Measurements from ENCODE around the gene CALN1. TPM values are rescaled to one million over a fixed set of nuclear protein-coding genes. Genes with fewer than 3 reads are reported as not detected.

The CALN1 gene
- polyA plus RNA-seq, 3 donors, result under 0.01 TPM; not detected in 2

DNA sequence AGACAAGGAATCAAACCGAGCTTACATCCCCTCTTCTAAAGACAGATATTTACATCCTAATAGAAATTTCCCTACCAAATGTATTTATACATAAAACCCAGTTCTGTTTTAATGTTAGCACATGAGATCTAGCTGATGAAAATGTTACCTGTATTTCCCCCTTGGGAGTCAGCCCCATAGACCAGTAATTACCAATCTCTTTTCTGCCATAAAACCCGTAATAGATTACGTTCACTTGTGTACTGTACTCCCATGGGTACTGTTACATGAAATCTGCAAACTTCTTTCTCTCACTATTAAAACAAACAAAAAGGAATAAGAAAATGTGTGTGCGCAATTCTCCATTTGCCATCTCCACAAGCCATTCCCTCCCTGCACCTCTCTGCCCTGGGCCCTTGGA lies 450.9 kb downstream of the CALN1 start:
- H3K9me3 Mint-ChIP-seq, result peaks cover 0 to 3% (median 0%) of the 10 kb centered on the region in 7 donors
- no peak overlapping the region for H3K9ac ChIP-seq (ENCODE audit: insufficient read depth, low read length, poor library complexity, severe bottlenecking)
- WGBS (ENCODE audit: insufficient coverage), result 95% methylated on average over 4 of the region's 4 CpGs

DNA sequence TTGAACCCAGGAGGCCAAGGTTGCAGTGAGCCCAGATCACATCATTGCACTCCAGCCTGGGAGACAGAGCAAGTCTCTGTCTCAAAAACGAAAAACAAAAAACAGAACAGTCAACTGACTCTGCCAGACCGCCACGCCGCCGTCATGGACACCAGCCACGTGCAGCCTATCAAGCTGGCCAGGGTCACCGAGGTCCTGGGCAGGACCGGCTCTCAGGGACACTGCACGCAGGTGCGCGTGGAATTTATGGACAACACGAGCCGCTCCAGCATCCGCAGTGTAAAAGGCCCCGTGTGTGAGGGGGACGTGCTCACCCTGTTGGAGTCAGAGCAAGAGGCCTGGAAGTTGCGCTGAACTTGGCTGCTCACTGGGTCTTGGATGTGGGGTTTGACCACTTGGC lies 470.0 kb downstream of the CALN1 start:
- Histone ChIP-seq H3K36me3 (replicated peaks in 1 of 2; ENCODE audit: control insufficient read depth in 1 of 2, insufficient read depth in 2 of 2, low read length in 2 of 2) (no peaks in the 10 kb centered on the region), H3K27ac (ENCODE audit: low read depth in 1 of 2, low read length in 2 of 2) (no peak overlapping the region), H4K20me1 (ENCODE audit: insufficient read depth, low read length) (no peaks in the 10 kb centered on the region), H3K79me2 (ENCODE audit: insufficient read depth, low read length) (no peaks in the 10 kb centered on the region), H3K9ac (ENCODE audit: insufficient read depth, low read length, poor library complexity, severe bottlenecking) (no peak overlapping the region), H3K4me3 (replicated peaks in 1 of 3; ENCODE audit: low read depth in 2 of 3, low read length in 3 of 3) (no peak overlapping the region), H3K4me2 (replicated peaks; ENCODE audit: extremely low read depth, low read length, poor library complexity, severe bottlenecking) (no peak overlapping the region), H2AFZ (ENCODE audit: insufficient read depth, low read depth, low read length, poor library complexity, severe bottlenecking) (no peak overlapping the region), H3K27me3 (ENCODE audit: control insufficient read depth in 2 of 2, insufficient read depth in 2 of 2, low read length in 2 of 2) (no peaks in the 10 kb centered on the region), H3K9me3 (replicated peaks in 1 of 2; ENCODE audit: control insufficient read depth in 1 of 2, insufficient read depth in 1 of 2, low read length in 2 of 2) (peaks cover 0 to 3% of the 10 kb centered on the region in 2 donors), H3K4me1 (ENCODE audit: control insufficient read depth in 1 of 2, insufficient read depth in 2 of 2, low read length in 2 of 2) (no peaks in the 10 kb centered on the region)
- intact Hi-C loops (cut with micrococcal nuclease), result no loop called here
- Mint-ChIP-seq H3K4me1 (no peaks in the 10 kb centered on the region), H3K27ac (no peak overlapping the region), H3K4me3 (no peak overlapping the region), H3K36me3 (no peaks in the 10 kb centered on the region), H3K9me3 (peaks cover 0 to 9% (median 1%) of the 10 kb centered on the region in 7 donors), H3K27me3 (ENCODE audit: low read depth in 3 of 3) (peaks cover 0 to 1% (median 0%) of the 10 kb centered on the region in 3 donors)
- DNase-seq, result no peak
- TF ChIP-seq, protein P1, sequence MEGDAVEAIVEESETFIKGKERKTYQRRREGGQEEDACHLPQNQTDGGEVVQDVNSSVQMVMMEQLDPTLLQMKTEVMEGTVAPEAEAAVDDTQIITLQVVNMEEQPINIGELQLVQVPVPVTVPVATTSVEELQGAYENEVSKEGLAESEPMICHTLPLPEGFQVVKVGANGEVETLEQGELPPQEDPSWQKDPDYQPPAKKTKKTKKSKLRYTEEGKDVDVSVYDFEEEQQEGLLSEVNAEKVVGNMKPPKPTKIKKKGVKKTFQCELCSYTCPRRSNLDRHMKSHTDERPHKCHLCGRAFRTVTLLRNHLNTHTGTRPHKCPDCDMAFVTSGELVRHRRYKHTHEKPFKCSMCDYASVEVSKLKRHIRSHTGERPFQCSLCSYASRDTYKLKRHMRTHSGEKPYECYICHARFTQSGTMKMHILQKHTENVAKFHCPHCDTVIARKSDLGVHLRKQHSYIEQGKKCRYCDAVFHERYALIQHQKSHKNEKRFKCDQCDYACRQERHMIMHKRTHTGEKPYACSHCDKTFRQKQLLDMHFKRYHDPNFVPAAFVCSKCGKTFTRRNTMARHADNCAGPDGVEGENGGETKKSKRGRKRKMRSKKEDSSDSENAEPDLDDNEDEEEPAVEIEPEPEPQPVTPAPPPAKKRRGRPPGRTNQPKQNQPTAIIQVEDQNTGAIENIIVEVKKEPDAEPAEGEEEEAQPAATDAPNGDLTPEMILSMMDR (IDR thresholded peaks at IDR 0.05), result no peak
- 98% methylated on average over 17 of the region's 17 CpGs for WGBS (ENCODE audit: insufficient coverage)

More for the DNA sequence above, 450.9 kb downstream of the CALN1 start:
- H3K27me3 Mint-ChIP-seq (ENCODE audit: low read depth in 3 of 3), result peaks cover 0 to 6% (median 0%) of the 10 kb centered on the region in 3 donors
- H3K27ac Mint-ChIP-seq, result no peak overlapping the region
- H2AFZ ChIP-seq (ENCODE audit: insufficient read depth, low read depth, low read length, poor library complexity, severe bottlenecking), result no peak overlapping the region
- H4K20me1 ChIP-seq (ENCODE audit: insufficient read depth, low read length), result no peaks in the 10 kb centered on the region
- H3K4me3 ChIP-seq (replicated peaks in 1 of 3; ENCODE audit: low read depth in 2 of 3, low read length in 3 of 3), result no peak overlapping the region
- no peak overlapping the region for H3K27ac ChIP-seq (ENCODE audit: low read depth in 1 of 2, low read length in 2 of 2)
- DNase-seq, result no peak
- intact Hi-C loops (cut with micrococcal nuclease), result no loop called here
- H3K36me3 Mint-ChIP-seq, result no peaks in the 10 kb centered on the region
- TF ChIP-seq, protein P1 (IDR thresholded peaks at IDR 0.05), result no peak
- H3K4me3 Mint-ChIP-seq, result no peak overlapping the region
- H3K4me1 ChIP-seq (ENCODE audit: control insufficient read depth in 1 of 2, insufficient read depth in 2 of 2, low read length in 2 of 2), result no peaks in the 10 kb centered on the region
- H3K36me3 ChIP-seq (replicated peaks in 1 of 2; ENCODE audit: control insufficient read depth in 1 of 2, insufficient read depth in 2 of 2, low read length in 2 of 2), result no peaks in the 10 kb centered on the region
- H3K79me2 ChIP-seq (ENCODE audit: insufficient read depth, low read length), result no peaks in the 10 kb centered on the region
- no peaks in the 10 kb centered on the region for H3K9me3 ChIP-seq (replicated peaks in 1 of 2; ENCODE audit: control insufficient read depth in 1 of 2, insufficient read depth in 1 of 2, low read length in 2 of 2)
- no peaks in the 10 kb centered on the region for H3K27me3 ChIP-seq (ENCODE audit: control insufficient read depth in 2 of 2, insufficient read depth in 2 of 2, low read length in 2 of 2)
- H3K4me2 ChIP-seq (replicated peaks; ENCODE audit: extremely low read depth, low read length, poor library complexity, severe bottlenecking), result no peak overlapping the region
- H3K4me1 Mint-ChIP-seq, result no peaks in the 10 kb centered on the region

Measured in CD14-positive monocyte (primary cell).